ENCODE results near the gene EIF4G1. TPM values are rescaled to one million over a fixed set of nuclear protein-coding genes. Genes with fewer than 3 reads are reported as not detected.
A peak's percentile ranks its signal among the peaks of the same experiment; 100 is the strongest.

EIF4G1 gene
- total and polyA plus RNA-seq, 2 experiments from 2014 or later, result 227 to 552 TPM

DNA sequence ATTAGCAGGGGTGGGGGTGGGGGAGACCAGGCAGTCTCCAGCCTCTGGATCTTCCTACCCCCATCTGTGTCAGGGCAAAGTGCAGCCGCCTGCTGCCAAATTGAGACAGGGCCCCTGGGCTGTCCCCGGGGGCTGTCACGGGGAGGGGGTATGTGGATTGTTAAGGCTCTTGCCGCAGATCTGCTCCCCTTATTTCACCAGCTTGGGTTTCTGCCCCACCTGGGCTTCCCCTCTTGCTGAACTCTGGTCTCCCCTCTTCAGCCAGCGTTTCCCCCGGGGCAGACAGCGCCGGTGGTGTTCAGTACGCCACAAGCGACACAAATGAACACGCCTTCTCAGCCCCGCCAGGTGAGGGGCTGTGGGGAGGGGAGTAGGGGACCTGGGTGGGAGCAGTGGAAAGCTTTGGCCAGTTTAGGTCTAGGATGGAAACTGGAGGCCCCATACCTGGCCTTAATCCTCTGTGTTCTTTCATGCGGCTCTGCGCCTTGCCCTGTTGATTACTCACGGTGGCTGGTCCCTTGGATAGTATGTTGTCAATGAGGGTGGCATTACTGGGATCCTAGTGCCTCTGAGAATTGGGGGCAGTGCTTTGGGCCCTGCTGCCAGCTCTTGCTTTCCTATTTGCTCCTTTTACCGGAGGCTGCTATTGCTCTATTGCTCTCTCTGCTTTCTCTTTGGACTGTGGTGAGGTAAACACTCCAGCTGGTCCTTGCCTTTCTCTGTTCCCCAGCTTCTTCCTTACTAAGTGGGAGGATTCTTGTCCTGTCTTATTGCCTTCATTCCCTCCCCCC, 1.7 kb downstream of the EIF4G1 start:
- ATAC-seq (no peak; the same call in 2 of the 3 replicates), DNase-seq (ENCODE audit: low spot score) (no peak)
- H3K4me1 ChIP-seq (ENCODE audit: insufficient read depth), result peaks cover 11% of the 10 kb centered on the region
- peaks cover 47% of the 10 kb centered on the region for H4K20me1 ChIP-seq (replicated peaks; ENCODE audit: insufficient read depth)
- Mint-ChIP-seq H3K36me3 (ENCODE audit: low read depth) (peaks cover 52% of the 10 kb centered on the region), H3K27ac (peak overlapping the region; percentile 83; the same call in 1 of the 2 replicates), H3K27me3 (ENCODE audit: insufficient read depth, low read depth, poor library complexity) (peaks cover 22% of the 10 kb centered on the region), H3K4me1 (peaks cover 29% of the 10 kb centered on the region), H3K9me3 (no peaks in the 10 kb centered on the region), H3K4me3 (peak overlapping the region; percentile 92)
- peaks cover 8% of the 10 kb centered on the region; the same call in 1 of the 2 replicates for H3F3A ChIP-seq (replicated peaks; ENCODE audit: low read depth)
- TF ChIP-seq JUNB (IDR thresholded peaks at IDR 0.05; ENCODE audit: unreplicated experiment) (no peak), EZH2 (IDR thresholded peaks at IDR 0.05; ENCODE audit: low read depth, unreplicated experiment) (no peak), CREB1 (CRISPR knock-in tag; IDR thresholded peaks at IDR 0.05; ENCODE audit: low read depth) (no peak), ZNF114 (CRISPR knock-in tag; IDR thresholded peaks at IDR 0.05) (no peak), ZNF331 (CRISPR knock-in tag; IDR thresholded peaks at IDR 0.05; ENCODE audit: low read depth) (no peak), NANOG (IDR thresholded peaks at IDR 0.05; ENCODE audit: borderline replicate concordance) (no peak), EZH2phosphoT487 (IDR thresholded peaks at IDR 0.05; ENCODE audit: unreplicated experiment) (no peak), POLR2AphosphoS5 (IDR thresholded peaks at IDR 0.05; ENCODE audit: low read depth) (no peak), STAT1 (IDR thresholded peaks at IDR 0.05; ENCODE audit: unreplicated experiment) (no peak)
- TF ChIP-seq, protein P1, sequence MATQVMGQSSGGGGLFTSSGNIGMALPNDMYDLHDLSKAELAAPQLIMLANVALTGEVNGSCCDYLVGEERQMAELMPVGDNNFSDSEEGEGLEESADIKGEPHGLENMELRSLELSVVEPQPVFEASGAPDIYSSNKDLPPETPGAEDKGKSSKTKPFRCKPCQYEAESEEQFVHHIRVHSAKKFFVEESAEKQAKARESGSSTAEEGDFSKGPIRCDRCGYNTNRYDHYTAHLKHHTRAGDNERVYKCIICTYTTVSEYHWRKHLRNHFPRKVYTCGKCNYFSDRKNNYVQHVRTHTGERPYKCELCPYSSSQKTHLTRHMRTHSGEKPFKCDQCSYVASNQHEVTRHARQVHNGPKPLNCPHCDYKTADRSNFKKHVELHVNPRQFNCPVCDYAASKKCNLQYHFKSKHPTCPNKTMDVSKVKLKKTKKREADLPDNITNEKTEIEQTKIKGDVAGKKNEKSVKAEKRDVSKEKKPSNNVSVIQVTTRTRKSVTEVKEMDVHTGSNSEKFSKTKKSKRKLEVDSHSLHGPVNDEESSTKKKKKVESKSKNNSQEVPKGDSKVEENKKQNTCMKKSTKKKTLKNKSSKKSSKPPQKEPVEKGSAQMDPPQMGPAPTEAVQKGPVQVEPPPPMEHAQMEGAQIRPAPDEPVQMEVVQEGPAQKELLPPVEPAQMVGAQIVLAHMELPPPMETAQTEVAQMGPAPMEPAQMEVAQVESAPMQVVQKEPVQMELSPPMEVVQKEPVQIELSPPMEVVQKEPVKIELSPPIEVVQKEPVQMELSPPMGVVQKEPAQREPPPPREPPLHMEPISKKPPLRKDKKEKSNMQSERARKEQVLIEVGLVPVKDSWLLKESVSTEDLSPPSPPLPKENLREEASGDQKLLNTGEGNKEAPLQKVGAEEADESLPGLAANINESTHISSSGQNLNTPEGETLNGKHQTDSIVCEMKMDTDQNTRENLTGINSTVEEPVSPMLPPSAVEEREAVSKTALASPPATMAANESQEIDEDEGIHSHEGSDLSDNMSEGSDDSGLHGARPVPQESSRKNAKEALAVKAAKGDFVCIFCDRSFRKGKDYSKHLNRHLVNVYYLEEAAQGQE (IDR thresholded peaks at IDR 0.05; ENCODE audit: unreplicated experiment), result no peak
- TF ChIP-seq, protein P2, sequence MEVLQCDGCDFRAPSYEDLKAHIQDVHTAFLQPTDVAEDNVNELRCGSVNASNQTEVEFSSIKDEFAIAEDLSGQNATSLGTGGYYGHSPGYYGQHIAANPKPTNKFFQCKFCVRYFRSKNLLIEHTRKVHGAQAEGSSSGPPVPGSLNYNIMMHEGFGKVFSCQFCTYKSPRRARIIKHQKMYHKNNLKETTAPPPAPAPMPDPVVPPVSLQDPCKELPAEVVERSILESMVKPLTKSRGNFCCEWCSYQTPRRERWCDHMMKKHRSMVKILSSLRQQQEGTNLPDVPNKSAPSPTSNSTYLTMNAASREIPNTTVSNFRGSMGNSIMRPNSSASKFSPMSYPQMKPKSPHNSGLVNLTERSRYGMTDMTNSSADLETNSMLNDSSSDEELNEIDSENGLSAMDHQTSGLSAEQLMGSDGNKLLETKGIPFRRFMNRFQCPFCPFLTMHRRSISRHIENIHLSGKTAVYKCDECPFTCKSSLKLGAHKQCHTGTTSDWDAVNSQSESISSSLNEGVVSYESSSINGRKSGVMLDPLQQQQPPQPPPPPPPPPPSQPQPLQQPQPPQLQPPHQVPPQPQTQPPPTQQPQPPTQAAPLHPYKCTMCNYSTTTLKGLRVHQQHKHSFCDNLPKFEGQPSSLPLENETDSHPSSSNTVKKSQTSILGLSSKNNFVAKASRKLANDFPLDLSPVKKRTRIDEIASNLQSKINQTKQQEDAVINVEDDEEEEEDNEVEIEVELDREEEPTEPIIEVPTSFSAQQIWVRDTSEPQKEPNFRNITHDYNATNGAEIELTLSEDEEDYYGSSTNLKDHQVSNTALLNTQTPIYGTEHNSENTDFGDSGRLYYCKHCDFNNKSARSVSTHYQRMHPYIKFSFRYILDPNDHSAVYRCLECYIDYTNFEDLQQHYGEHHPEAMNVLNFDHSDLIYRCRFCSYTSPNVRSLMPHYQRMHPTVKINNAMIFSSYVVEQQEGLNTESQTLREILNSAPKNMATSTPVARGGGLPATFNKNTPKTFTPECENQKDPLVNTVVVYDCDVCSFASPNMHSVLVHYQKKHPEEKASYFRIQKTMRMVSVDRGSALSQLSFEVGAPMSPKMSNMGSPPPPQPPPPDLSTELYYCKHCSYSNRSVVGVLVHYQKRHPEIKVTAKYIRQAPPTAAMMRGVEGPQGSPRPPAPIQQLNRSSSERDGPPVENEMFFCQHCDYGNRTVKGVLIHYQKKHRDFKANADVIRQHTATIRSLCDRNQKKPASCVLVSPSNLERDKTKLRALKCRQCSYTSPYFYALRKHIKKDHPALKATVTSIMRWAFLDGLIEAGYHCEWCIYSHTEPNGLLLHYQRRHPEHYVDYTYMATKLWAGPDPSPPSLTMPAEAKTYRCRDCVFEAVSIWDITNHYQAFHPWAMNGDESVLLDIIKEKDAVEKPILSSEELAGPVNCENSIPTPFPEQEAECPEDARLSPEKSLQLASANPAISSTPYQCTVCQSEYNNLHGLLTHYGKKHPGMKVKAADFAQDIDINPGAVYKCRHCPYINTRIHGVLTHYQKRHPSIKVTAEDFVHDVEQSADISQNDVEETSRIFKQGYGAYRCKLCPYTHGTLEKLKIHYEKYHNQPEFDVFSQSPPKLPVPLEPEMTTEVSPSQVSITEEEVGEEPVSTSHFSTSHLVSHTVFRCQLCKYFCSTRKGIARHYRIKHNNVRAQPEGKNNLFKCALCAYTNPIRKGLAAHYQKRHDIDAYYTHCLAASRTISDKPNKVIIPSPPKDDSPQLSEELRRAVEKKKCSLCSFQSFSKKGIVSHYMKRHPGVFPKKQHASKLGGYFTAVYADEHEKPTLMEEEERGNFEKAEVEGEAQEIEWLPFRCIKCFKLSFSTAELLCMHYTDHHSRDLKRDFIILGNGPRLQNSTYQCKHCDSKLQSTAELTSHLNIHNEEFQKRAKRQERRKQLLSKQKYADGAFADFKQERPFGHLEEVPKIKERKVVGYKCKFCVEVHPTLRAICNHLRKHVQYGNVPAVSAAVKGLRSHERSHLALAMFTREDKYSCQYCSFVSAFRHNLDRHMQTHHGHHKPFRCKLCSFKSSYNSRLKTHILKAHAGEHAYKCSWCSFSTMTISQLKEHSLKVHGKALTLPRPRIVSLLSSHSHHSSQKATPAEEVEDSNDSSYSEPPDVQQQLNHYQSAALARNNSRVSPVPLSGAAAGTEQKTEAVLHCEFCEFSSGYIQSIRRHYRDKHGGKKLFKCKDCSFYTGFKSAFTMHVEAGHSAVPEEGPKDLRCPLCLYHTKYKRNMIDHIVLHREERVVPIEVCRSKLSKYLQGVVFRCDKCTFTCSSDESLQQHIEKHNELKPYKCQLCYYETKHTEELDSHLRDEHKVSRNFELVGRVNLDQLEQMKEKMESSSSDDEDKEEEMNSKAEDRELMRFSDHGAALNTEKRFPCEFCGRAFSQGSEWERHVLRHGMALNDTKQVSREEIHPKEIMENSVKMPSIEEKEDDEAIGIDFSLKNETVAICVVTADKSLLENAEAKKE (CRISPR knock-in tag; IDR thresholded peaks at IDR 0.05), result no peak
- TF ChIP-seq, protein P3, sequence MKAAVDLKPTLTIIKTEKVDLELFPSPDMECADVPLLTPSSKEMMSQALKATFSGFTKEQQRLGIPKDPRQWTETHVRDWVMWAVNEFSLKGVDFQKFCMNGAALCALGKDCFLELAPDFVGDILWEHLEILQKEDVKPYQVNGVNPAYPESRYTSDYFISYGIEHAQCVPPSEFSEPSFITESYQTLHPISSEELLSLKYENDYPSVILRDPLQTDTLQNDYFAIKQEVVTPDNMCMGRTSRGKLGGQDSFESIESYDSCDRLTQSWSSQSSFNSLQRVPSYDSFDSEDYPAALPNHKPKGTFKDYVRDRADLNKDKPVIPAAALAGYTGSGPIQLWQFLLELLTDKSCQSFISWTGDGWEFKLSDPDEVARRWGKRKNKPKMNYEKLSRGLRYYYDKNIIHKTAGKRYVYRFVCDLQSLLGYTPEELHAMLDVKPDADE (IDR thresholded peaks at IDR 0.05), result no peak
- TF ChIP-seq, protein P4, sequence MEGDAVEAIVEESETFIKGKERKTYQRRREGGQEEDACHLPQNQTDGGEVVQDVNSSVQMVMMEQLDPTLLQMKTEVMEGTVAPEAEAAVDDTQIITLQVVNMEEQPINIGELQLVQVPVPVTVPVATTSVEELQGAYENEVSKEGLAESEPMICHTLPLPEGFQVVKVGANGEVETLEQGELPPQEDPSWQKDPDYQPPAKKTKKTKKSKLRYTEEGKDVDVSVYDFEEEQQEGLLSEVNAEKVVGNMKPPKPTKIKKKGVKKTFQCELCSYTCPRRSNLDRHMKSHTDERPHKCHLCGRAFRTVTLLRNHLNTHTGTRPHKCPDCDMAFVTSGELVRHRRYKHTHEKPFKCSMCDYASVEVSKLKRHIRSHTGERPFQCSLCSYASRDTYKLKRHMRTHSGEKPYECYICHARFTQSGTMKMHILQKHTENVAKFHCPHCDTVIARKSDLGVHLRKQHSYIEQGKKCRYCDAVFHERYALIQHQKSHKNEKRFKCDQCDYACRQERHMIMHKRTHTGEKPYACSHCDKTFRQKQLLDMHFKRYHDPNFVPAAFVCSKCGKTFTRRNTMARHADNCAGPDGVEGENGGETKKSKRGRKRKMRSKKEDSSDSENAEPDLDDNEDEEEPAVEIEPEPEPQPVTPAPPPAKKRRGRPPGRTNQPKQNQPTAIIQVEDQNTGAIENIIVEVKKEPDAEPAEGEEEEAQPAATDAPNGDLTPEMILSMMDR (conservative IDR thresholded peaks at IDR 0.05; ENCODE audit: low read depth in 2 of 2), result no peak
- no peak overlapping the region for H2AFZ ChIP-seq
- H3K4me2 ChIP-seq, result peak overlapping the region; percentile 93
- H3K27me3 ChIP-seq (ENCODE audit: insufficient read depth), result no peaks in the 10 kb centered on the region
- H3K9me2 ChIP-seq (ENCODE audit: insufficient read depth), result no peaks in the 10 kb centered on the region
- peaks cover 61% of the 10 kb centered on the region for H3K79me2 ChIP-seq (replicated peaks; ENCODE audit: insufficient read depth)
- H3K36me3 ChIP-seq (ENCODE audit: insufficient read depth), result peaks cover 28% of the 10 kb centered on the region
- no peak overlapping the region for H3K27ac ChIP-seq (ENCODE audit: low read depth)
- H3K4me3 ChIP-seq, result peak overlapping the region; percentile 92
